H1 (cell line): ENCODE data around the gene VPS37C. TPM values are rescaled to one million over a fixed set of nuclear protein-coding genes. Genes with fewer than 3 reads are reported as not detected.

ENCODE experiments used
- CTCF ChIA-PET: fragments of 300-600 bp; sonication (Branson Sonifier 250); formaldehyde crosslinking; loops from one replicate; lab custom pipeline; 2021; ENCODE audit not compliant: partially characterized antibody; lab: Charles Lee
- POLR2A ChIA-PET: fragments of 300-600 bp; sonication (Branson Sonifier 250); formaldehyde crosslinking; loops from one replicate; lab custom pipeline; 2021; ENCODE audit warnings: inconsistent platforms; ENCODE audit not compliant: partially characterized antibody; lab: Charles Lee
- DNase-seq, 2 experiments: peaks; one replicate each; pipeline versions ENCODE4 v3.0.0 to v3.0.0-alpha.2; 2010 to 2022; ENCODE audit warnings: low spot score in 2 of 2, low read depth in 1 of 2, mixed read lengths in 1 of 2
- FAIRE-seq: peaks from 2 replicates; lab custom pipeline; 2011; peaks lifted over from hg19 to GRCh38; lab: Jason Lieb, UNC
- H2AFZ ChIP-seq: 2 replicates; pipeline ENCODE4 v1.8.1; 2012; ENCODE audit warnings: low read length, inconsistent platforms
- H2AK5ac ChIP-seq: 2 replicates; pipeline ENCODE4 v1.6.1; 2013; ENCODE audit warnings: low read depth, low read length
- H2BK120ac ChIP-seq: replicated peaks from 2 replicates; pipeline ENCODE3; 2013; ENCODE audit warnings: low read depth, low read length, inconsistent platforms
- H2BK12ac ChIP-seq: 2 replicates; pipeline ENCODE4 v1.6.1; 2013; ENCODE audit warnings: low read depth, low read length
- H2BK15ac ChIP-seq: 2 replicates; pipeline ENCODE4 v1.6.1; 2013; ENCODE audit warnings: low read length
- H2BK20ac ChIP-seq: 2 replicates; pipeline ENCODE4 v1.6.1; 2013; ENCODE audit warnings: low read length
- H2BK5ac ChIP-seq: 2 replicates; pipeline ENCODE4 v1.6.1; 2013; ENCODE audit warnings: low read depth, low read length
- H3K14ac ChIP-seq: 2 replicates; pipeline ENCODE4 v1.6.1; 2013; ENCODE audit warnings: inconsistent platforms; ENCODE audit not compliant: insufficient read length
- H3K18ac ChIP-seq: 2 replicates; pipeline ENCODE4 v1.6.1; 2013; ENCODE audit warnings: low read length; ENCODE audit errors: extremely low read depth
- H3K23ac ChIP-seq: 2 replicates; pipeline ENCODE4 v1.6.1; 2013; ENCODE audit warnings: inconsistent platforms; ENCODE audit not compliant: insufficient read length
- H3K23me2 ChIP-seq: 2 replicates; pipeline ENCODE4 v1.6.1; 2013; ENCODE audit warnings: low read depth, low read length
- H3K27ac ChIP-seq: 2 replicates; pipeline ENCODE4 v1.6.1; 2011; ENCODE audit warnings: low read depth, low read length, inconsistent platforms
- H3K27me3 ChIP-seq, 4 experiments: replicated peaks in 1 of 4; 1 replicate in 1 of 4; 2 replicates in 3 of 4; pipeline versions ENCODE4 v1.6.1 to v1.8.1; 2011 to 2013; ENCODE audit warnings: low read length in 3 of 4, mild to moderate bottlenecking in 3 of 4, inconsistent platforms in 2 of 4, mixed read lengths in 2 of 4, moderate library complexity in 1 of 4; ENCODE audit not compliant: control insufficient read depth in 3 of 4, insufficient read depth in 3 of 4; ENCODE audit errors: extremely low read depth in 1 of 4
- H3K36me3 ChIP-seq, 4 experiments: 2 replicates each; pipeline versions ENCODE4 v1.6.1 to v1.8.1; 2011 to 2013; ENCODE audit warnings: mild to moderate bottlenecking in 4 of 4, low read length in 3 of 4, moderate library complexity in 2 of 4, control low read depth in 1 of 4, inconsistent platforms in 1 of 4; ENCODE audit not compliant: insufficient read depth in 4 of 4, control insufficient read depth in 2 of 4
- H3K4ac ChIP-seq: replicated peaks from 2 replicates; pipeline ENCODE3; 2013; ENCODE audit warnings: low read length, low read depth, mixed read lengths, inconsistent platforms; ENCODE audit not compliant: insufficient read length
- H3K4me1 ChIP-seq, 4 experiments: replicated peaks in 1 of 4; 1 replicate in 1 of 4; 2 replicates in 3 of 4; pipeline versions ENCODE4 v1.6.1 to v1.8.1; 2011 to 2013; ENCODE audit warnings: low read length in 3 of 4, inconsistent platforms in 2 of 4, mixed read lengths in 1 of 4; ENCODE audit not compliant: insufficient read depth in 4 of 4, control insufficient read depth in 3 of 4
- H3K4me2 ChIP-seq, 2 experiments: 2 replicates each; pipeline versions ENCODE4 v1.6.1 to v1.8.1; 2011 to 2013; ENCODE audit warnings: low read depth in 2 of 2, low read length in 2 of 2, control low read depth in 1 of 2, inconsistent platforms in 1 of 2, mild to moderate bottlenecking in 1 of 2; ENCODE audit not compliant: insufficient read depth in 1 of 2
- H3K4me3 ChIP-seq, 4 experiments: fragments of 200-600, 300-600 bp in 1 of 4; sonication (generic), shearing (Covaris generic), sonication (Bioruptor Twin) in 1 of 4; 2 replicates each; pipeline versions ENCODE4 v1.5.1 to v1.8.1; 2011 to 2016; ENCODE audit warnings: low read length in 4 of 4, low read depth in 3 of 4, control low read depth in 2 of 4, inconsistent platforms in 2 of 4, mild to moderate bottlenecking in 2 of 4, mixed read lengths in 1 of 4, moderate library complexity in 1 of 4; ENCODE audit not compliant: insufficient read depth in 2 of 4; ENCODE audit errors: extremely low read depth in 1 of 4
- H3K56ac ChIP-seq: replicated peaks from 2 replicates; pipeline ENCODE3; 2013; ENCODE audit warnings: low read depth, mild to moderate bottlenecking, mixed read lengths, low read length, inconsistent platforms; ENCODE audit not compliant: insufficient read length
- H3K79me1 ChIP-seq: 2 replicates; pipeline ENCODE4 v1.6.1; 2013; ENCODE audit warnings: low read depth, low read length, control low read depth
- H3K79me2 ChIP-seq, 2 experiments: 2 replicates each; pipeline versions ENCODE4 v1.6.1 to v1.8.1; 2012 to 2013; ENCODE audit warnings: low read length in 2 of 2, mild to moderate bottlenecking in 2 of 2, inconsistent platforms in 1 of 2; ENCODE audit not compliant: insufficient read depth in 2 of 2, control insufficient read depth in 1 of 2
- H3K9ac ChIP-seq, 4 experiments: replicated peaks in 1 of 4; 1 replicate in 1 of 4; 2 replicates in 3 of 4; pipeline versions ENCODE4 v1.6.1 to v1.8.1; 2011 to 2013; ENCODE audit warnings: low read depth in 3 of 4, low read length in 3 of 4, control low read depth in 2 of 4, mild to moderate bottlenecking in 2 of 4, moderate library complexity in 2 of 4, inconsistent platforms in 1 of 4; ENCODE audit errors: extremely low read depth in 1 of 4
- H3K9me3 ChIP-seq, 2 experiments: 2 replicates each; pipeline versions ENCODE4 v1.6.1 to v1.8.1; 2012 to 2013; ENCODE audit warnings: mild to moderate bottlenecking in 2 of 2, moderate library complexity in 2 of 2, control low read depth in 1 of 2, inconsistent platforms in 1 of 2, low read depth in 1 of 2, low read length in 1 of 2, mixed read lengths in 1 of 2; ENCODE audit not compliant: insufficient read depth in 2 of 2
- H4K20me1 ChIP-seq, 2 experiments: replicated peaks in 1 of 2; 2 replicates each; pipeline versions ENCODE3 to v1.8.1; 2011 to 2013; ENCODE audit warnings: inconsistent platforms in 2 of 2, low read length in 2 of 2, mild to moderate bottlenecking in 1 of 2; ENCODE audit not compliant: insufficient read depth in 2 of 2, control insufficient read depth in 1 of 2
- H4K5ac ChIP-seq: 2 replicates; pipeline ENCODE4 v1.6.1; 2013; ENCODE audit warnings: low read length, low read depth, mixed read lengths, inconsistent platforms; ENCODE audit not compliant: insufficient read length
- H4K8ac ChIP-seq: 2 replicates; pipeline ENCODE4 v1.8.0; 2013; ENCODE audit warnings: mild to moderate bottlenecking, moderate library complexity, low read length, inconsistent platforms; ENCODE audit not compliant: insufficient read depth; ENCODE audit errors: extremely low read depth
- H4K91ac ChIP-seq: replicated peaks from 2 replicates; pipeline ENCODE3; 2013; ENCODE audit warnings: low read length, mixed read lengths, inconsistent platforms; ENCODE audit not compliant: insufficient read length
- ATF2 ChIP-seq: IDR thresholded peaks from 2 replicates; pipeline ENCODE4 v1.6.1; 2012; ENCODE audit warnings: low read length, inconsistent platforms
- CBX8 ChIP-seq: fragments of 300-800, 300-1000 bp; sonication (generic); IDR thresholded peaks from 2 replicates; pipeline ENCODE4 v1.7.1; 2016; ENCODE audit warnings: low read depth, low read length, borderline replicate concordance
- CHD2 ChIP-seq: IDR thresholded peaks from 2 replicates; pipeline ENCODE4 v1.6.1; 2012; ENCODE audit warnings: low read length, improper control_type of control experiment
- CREB1 ChIP-seq: IDR thresholded peaks from 2 replicates; pipeline ENCODE4 v1.6.1; 2012; ENCODE audit warnings: inconsistent platforms
- CTBP2 ChIP-seq: IDR thresholded peaks from 2 replicates; pipeline ENCODE4 v1.7.0; 2011; ENCODE audit warnings: borderline replicate concordance, mild to moderate bottlenecking, moderate library complexity, mixed read lengths, low read length; ENCODE audit not compliant: insufficient read depth, insufficient read length
- EZH2 ChIP-seq: fragments of 200-600 bp; sonication (generic); IDR thresholded peaks from 2 replicates; pipeline ENCODE4 v1.7.1; 2012; ENCODE audit warnings: low read depth, mild to moderate bottlenecking, moderate library complexity, low read length, inconsistent platforms; ENCODE audit not compliant: severe bottlenecking
- FOSL1 ChIP-seq: IDR thresholded peaks from 2 replicates; pipeline ENCODE4 v1.6.1; 2011; ENCODE audit warnings: mild to moderate bottlenecking, low read depth, low read length, moderate library complexity; ENCODE audit not compliant: insufficient read depth
- MAFK ChIP-seq: IDR thresholded peaks from 2 replicates; pipeline ENCODE4 v1.6.1; 2012; ENCODE audit warnings: low read depth, mild to moderate bottlenecking, improper control_type of control experiment, low read length
- POLR2AphosphoS5 ChIP-seq: IDR thresholded peaks from 2 replicates; pipeline ENCODE4 v1.6.1; 2011; ENCODE audit warnings: low read depth, low read length
- SIX5 ChIP-seq: IDR thresholded peaks from 2 replicates; pipeline ENCODE4 v1.6.1; 2011; ENCODE audit warnings: mild to moderate bottlenecking, low read depth, low read length
- TAF7 ChIP-seq: optimal IDR thresholded peaks from 2 replicates; pipeline ENCODE3; 2011; ENCODE audit warnings: low read depth, mild to moderate bottlenecking, inconsistent platforms, low read length, moderate library complexity, borderline replicate concordance
- TBP ChIP-seq: IDR thresholded peaks from 2 replicates; pipeline ENCODE4 v1.6.1; 2011; ENCODE audit warnings: low read depth, low read length, improper control_type of control experiment
- YY1 ChIP-seq: IDR thresholded peaks from 2 replicates; pipeline ENCODE4 v1.6.1; 2011; ENCODE audit warnings: low read depth, mild to moderate bottlenecking, low read length
- WGBS, 2 experiments: shearing (Covaris generic) in 1 of 2; methylation state at CpG; one replicate each; pipeline versions ENCODE4 v1.1.6 to v1.1.7; 2013 to 2015; ENCODE audit warnings: low lambda C conversion rate in 2 of 2, mixed read lengths in 2 of 2, inconsistent platforms in 1 of 2, low coverage in 1 of 2, missing lambda C conversion rate in 1 of 2; ENCODE audit not compliant: insufficient replicate concordance in 2 of 2, insufficient coverage in 1 of 2, insufficient read length in 1 of 2; ENCODE audit errors: extremely low coverage in 1 of 2, missing lambda C conversion rate in 1 of 2; 5-methylcytosine and 5-hydroxymethylcytosine counted together
- polyA plus RNA-seq, 7 experiments: library from polyadenylated mRNA; depleted of rRNA in 3 of 7; stranded (reverse) in 5 of 7; unstranded in 2 of 7; fragments of >200 nt in 5 of 7; fragments of 200-250 nt in 2 of 7; gene quantifications; 1 replicate in 5 of 7; 2 replicates in 1 of 7; 4 replicates in 1 of 7; pipeline versions ENCODE4 v1.2.1 to v1.2.3, GENCODE V29; 2011 to 2013; ENCODE audit warnings: missing spikeins in 2 of 7, mixed read lengths in 2 of 7
- total RNA-seq: library from RNA; stranded (reverse); fragmentation: NEBNext Ultra II Directional; extraction: Animal tissue kit (Norgen Biotek cat#: 25700); gene quantifications from 2 replicates; pipeline ENCODE4 v1.2.1, GENCODE V29; 2021

The VPS37C gene
- total and polyA plus RNA-seq, 2 of the 8 experiments (the other 6 are each of a cell fraction or from before 2014, with no cell fraction given) = 12.9 to 21.0 TPM

GRCh38 chr11:61090521-61090920, 70.7 kb downstream of the VPS37C start:
- H3K4me2 ChIP-seq = no peak overlapping the region
- H3K9ac ChIP-seq = no peak overlapping the region
- peaks cover 0 to 10% (median 0%) of the 10 kb centered on the region in 4 experiments; a peak in 3 of 7 replicates for H3K4me1 ChIP-seq
- H3K23me2 ChIP-seq = no peaks in the 10 kb centered on the region
- H3K18ac ChIP-seq = no peak overlapping the region; the same call in 1 of the 2 replicates
- no peak overlapping the region for H4K5ac ChIP-seq
- ChIA-PET POLR2A (interaction anchor here (1.0 to 1.2 kb wide), 2 partner anchors 9 to 27 kb away, joined by 3 read pairs; no protein-coding TSS in a partner anchor), CTCF (interaction anchor here (1.3 to 1.4 kb wide), 2 partner anchors 9 to 121 kb away, joined by 4 read pairs; no protein-coding TSS in a partner anchor)
- H3K4ac ChIP-seq = no peak overlapping the region
- H3K27ac ChIP-seq = no peak overlapping the region
- no peak overlapping the region for H2AFZ ChIP-seq
- no peak for DNase-seq
- H3K79me2 ChIP-seq = no peaks in the 10 kb centered on the region
- H3K4me3 ChIP-seq = no peak overlapping the region
- H2BK20ac ChIP-seq = no peak overlapping the region
- no peak overlapping the region for H2BK15ac ChIP-seq
- H3K36me3 ChIP-seq = no peaks in the 10 kb centered on the region
- WGBS, 2 experiments = 86% methylated on average over 10 of the region's 12 CpGs; no CpG with 5 or more reads in 1 of the 2 experiments
- H2BK5ac ChIP-seq = no peak overlapping the region
- H3K56ac ChIP-seq = no peak overlapping the region
- peaks cover 0 to 7% of the 10 kb centered on the region in 2 experiments; a peak in 1 of 4 replicates for H3K9me3 ChIP-seq
- FAIRE-seq = no peak
- no peak overlapping the region for H3K14ac ChIP-seq
- H4K91ac ChIP-seq = no peak overlapping the region
- H4K8ac ChIP-seq = no peak overlapping the region
- no peaks in the 10 kb centered on the region for H3K27me3 ChIP-seq
- no peak overlapping the region for H3K23ac ChIP-seq
- H2BK120ac ChIP-seq = no peak overlapping the region
- no peak overlapping the region; the same call in 1 of the 2 replicates for H2BK12ac ChIP-seq
- no peaks in the 10 kb centered on the region for H4K20me1 ChIP-seq
- H2AK5ac ChIP-seq = no peak overlapping the region
- H3K79me1 ChIP-seq = no peaks in the 10 kb centered on the region
- no peak for TF ChIP-seq YY1
- no peak for TF ChIP-seq TBP
- no peak for TF ChIP-seq SIX5
- TF ChIP-seq CREB1 = no peak
- TF ChIP-seq CHD2 = no peak
- TF ChIP-seq TAF7 = no peak
- TF ChIP-seq FOSL1 = no peak
- no peak for TF ChIP-seq CBX8
- no peak for TF ChIP-seq EZH2
- no peak for TF ChIP-seq POLR2AphosphoS5
- TF ChIP-seq ATF2 = no peak
- no peak for TF ChIP-seq MAFK
- TF ChIP-seq CTBP2 = no peak
